Loucy (cell line): ENCODE measurements around the gene SORCS2.

ENCODE experiments used
- CTCF ChIP-seq: fragments of 200-600 bp; sonication (generic); conservative IDR thresholded peaks from 2 replicates; pipeline ENCODE4 v1.5.1; 2014; ENCODE audit warnings: mild to moderate bottlenecking, antibody characterized with exemption, low read length
- EZH2phosphoT487 ChIP-seq: fragments of 200-600 bp; IDR thresholded peaks from 2 replicates; pipeline ENCODE4 v1.6.1; 2018; ENCODE audit warnings: antibody characterized with exemption, mild to moderate bottlenecking, moderate library complexity, borderline replicate concordance

GRCh38 chr4:7595934-7596461 lies 403.7 kb downstream of the SORCS2 start:
- TF ChIP-seq CTCF (no peak), EZH2phosphoT487 (no peak)
